Gastroesophageal sphincter (tissue), 3 donors: ENCODE data around the gene CIRBP.

ENCODE experiments used
- EP300 ChIP-seq: sonication (generic); formaldehyde crosslinking; IDR thresholded peaks from one replicate; pipeline ENCODE4 v1.6.1; 2017; ENCODE audit warnings: antibody characterized with exemption, mild to moderate bottlenecking
- POLR2A ChIP-seq, 2 donors: fragments of 450-650 bp; IDR thresholded peaks; one replicate each; pipeline ENCODE4 v1.6.1; 2017; ENCODE audit warnings: antibody characterized with exemption in 2 of 2, mild to moderate bottlenecking in 2 of 2, moderate library complexity in 1 of 2
- TF ChIP-seq, protein P1 (sequence below), 4 experiments: fragments of 200-600 bp in 2 of 4; fragments of 450-650 bp in 2 of 4; sonication (generic) in 1 of 4; IDR thresholded peaks; one replicate each; pipeline ENCODE4 v1.5.1; 2017 to 2019; ENCODE audit warnings: antibody characterized with exemption in 4 of 4, mild to moderate bottlenecking in 2 of 4, moderate library complexity in 2 of 4

DNA sequence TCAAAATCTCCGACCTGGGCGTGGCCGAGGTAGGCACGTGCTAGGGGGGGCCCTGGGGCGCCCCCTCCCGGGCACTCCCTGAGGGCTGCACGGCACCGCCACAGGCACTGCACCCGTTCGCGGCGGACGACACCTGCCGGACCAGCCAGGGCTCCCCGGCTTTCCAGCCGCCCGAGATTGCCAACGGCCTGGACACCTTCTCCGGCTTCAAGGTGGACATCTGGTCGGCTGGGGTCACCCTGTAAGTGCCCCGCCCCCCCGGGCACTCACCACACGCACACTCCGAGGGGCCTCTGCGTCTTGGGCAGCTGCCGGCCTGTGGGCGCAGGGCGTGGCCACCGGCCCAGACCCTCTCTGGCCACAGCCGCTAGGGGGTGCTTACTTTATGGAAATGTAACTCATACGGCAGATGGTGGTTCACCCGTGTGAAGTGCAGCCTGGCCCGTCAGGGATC, 48.6 kb upstream of the CIRBP start:
- TF ChIP-seq, protein P1, sequence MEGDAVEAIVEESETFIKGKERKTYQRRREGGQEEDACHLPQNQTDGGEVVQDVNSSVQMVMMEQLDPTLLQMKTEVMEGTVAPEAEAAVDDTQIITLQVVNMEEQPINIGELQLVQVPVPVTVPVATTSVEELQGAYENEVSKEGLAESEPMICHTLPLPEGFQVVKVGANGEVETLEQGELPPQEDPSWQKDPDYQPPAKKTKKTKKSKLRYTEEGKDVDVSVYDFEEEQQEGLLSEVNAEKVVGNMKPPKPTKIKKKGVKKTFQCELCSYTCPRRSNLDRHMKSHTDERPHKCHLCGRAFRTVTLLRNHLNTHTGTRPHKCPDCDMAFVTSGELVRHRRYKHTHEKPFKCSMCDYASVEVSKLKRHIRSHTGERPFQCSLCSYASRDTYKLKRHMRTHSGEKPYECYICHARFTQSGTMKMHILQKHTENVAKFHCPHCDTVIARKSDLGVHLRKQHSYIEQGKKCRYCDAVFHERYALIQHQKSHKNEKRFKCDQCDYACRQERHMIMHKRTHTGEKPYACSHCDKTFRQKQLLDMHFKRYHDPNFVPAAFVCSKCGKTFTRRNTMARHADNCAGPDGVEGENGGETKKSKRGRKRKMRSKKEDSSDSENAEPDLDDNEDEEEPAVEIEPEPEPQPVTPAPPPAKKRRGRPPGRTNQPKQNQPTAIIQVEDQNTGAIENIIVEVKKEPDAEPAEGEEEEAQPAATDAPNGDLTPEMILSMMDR (IDR thresholded peaks at IDR 0.05) = no peak
- TF ChIP-seq POLR2A (IDR thresholded peaks at IDR 0.05) (no peak), EP300 (no peak)
